OCI-LY3 (cell line): ENCODE results near the gene SMYD3.

Source experiments
- EZH2phosphoT487 ChIP-seq: fragments of 200-600 bp; shearing (Covaris generic); IDR thresholded peaks from 2 replicates; pipeline ENCODE4 v1.6.1; 2018; ENCODE audit warnings: antibody characterized with exemption, mixed run types, low read depth
- TF ChIP-seq, protein P1 (sequence below): fragments of 200-600, 300-600 bp; sonication (generic); IDR thresholded peaks from 2 replicates; pipeline ENCODE4 v1.5.1; 2014; ENCODE audit warnings: antibody characterized with exemption, low read length, low read depth

DNA sequence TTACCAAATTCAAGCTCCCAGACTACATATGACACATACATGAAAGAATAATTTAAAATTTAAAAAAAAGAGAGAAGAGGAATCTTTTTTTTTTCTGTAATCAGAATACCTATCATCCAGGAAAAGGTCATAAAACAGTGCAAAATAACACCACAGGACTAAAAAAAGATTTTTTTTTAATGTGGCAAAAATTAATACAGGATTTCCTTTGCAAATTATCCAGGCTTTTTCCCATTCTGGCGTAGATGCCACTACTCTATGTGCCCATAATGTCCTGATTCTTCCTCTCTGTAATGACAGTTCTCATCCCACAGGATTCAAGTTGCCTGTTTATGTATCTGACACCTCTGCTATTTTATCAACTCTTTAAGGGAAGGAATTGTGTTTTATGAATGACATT lies 429.6 kb downstream of the SMYD3 start:
- TF ChIP-seq, protein P1, sequence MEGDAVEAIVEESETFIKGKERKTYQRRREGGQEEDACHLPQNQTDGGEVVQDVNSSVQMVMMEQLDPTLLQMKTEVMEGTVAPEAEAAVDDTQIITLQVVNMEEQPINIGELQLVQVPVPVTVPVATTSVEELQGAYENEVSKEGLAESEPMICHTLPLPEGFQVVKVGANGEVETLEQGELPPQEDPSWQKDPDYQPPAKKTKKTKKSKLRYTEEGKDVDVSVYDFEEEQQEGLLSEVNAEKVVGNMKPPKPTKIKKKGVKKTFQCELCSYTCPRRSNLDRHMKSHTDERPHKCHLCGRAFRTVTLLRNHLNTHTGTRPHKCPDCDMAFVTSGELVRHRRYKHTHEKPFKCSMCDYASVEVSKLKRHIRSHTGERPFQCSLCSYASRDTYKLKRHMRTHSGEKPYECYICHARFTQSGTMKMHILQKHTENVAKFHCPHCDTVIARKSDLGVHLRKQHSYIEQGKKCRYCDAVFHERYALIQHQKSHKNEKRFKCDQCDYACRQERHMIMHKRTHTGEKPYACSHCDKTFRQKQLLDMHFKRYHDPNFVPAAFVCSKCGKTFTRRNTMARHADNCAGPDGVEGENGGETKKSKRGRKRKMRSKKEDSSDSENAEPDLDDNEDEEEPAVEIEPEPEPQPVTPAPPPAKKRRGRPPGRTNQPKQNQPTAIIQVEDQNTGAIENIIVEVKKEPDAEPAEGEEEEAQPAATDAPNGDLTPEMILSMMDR, result no peak
- TF ChIP-seq EZH2phosphoT487, result no peak
